GM23338 (cell line): ENCODE results near the gene TTC39B. TPM values are rescaled to one million over a fixed set of nuclear protein-coding genes. Genes with fewer than 3 reads are reported as not detected.
"Not testable (repeated sequence)": the region's sequence is repeated elsewhere in the genome, so short reads cannot be mapped to it uniquely, and the experiment has no call there.

Experiments
- ATAC-seq: fragments of 200-7000 bp; cut with Tn5 transposase; 3 replicates; pipeline ENCODE4 v1.9.1; 2020
- DNase-seq: peaks from one replicate; pipeline ENCODE4 v3.0.0-alpha.2; 2015; ENCODE audit warnings: low spot score
- H2AFZ ChIP-seq: fragments of 200-600 bp; sonication (generic); 2 replicates; pipeline ENCODE4 v1.8.0; 2016; ENCODE audit warnings: antibody characterized with exemption, mild to moderate bottlenecking, moderate library complexity
- H3F3A ChIP-seq: fragments of 200-600 bp; sonication (generic); replicated peaks from 2 replicates; pipeline ENCODE4 v1.8.0; 2017; ENCODE audit warnings: antibody characterized with exemption, mixed run types, low read depth
- H3K27ac ChIP-seq: fragments of 200-600 bp; sonication (generic); 2 replicates; pipeline ENCODE4 v1.6.1; 2016; ENCODE audit warnings: low read depth
- H3K27me3 ChIP-seq: fragments of 200-600 bp; sonication (generic); 2 replicates; pipeline ENCODE4 v1.8.0; 2016; ENCODE audit warnings: mild to moderate bottlenecking, mixed run types, moderate library complexity; ENCODE audit not compliant: insufficient read depth
- H3K36me3 ChIP-seq: fragments of 200-600 bp; sonication (generic); 2 replicates; pipeline ENCODE4 v1.8.0; 2016; ENCODE audit warnings: mild to moderate bottlenecking; ENCODE audit not compliant: insufficient read depth
- H3K4me1 ChIP-seq: fragments of 200-600 bp; sonication (generic); 2 replicates; pipeline ENCODE4 v1.8.0; 2016; ENCODE audit warnings: mild to moderate bottlenecking, moderate library complexity; ENCODE audit not compliant: insufficient read depth
- H3K4me2 ChIP-seq: fragments of 200-600 bp; sonication (generic); 2 replicates; pipeline ENCODE4 v1.7.1; 2017; ENCODE audit warnings: mixed run types
- H3K4me3 ChIP-seq: fragments of 200-600 bp; sonication (generic); 2 replicates; pipeline ENCODE4 v1.6.1; 2016; ENCODE audit warnings: mixed run types
- H3K79me2 ChIP-seq: fragments of 200-600 bp; sonication (generic); replicated peaks from 2 replicates; pipeline ENCODE4 v1.8.0; 2017; ENCODE audit warnings: mild to moderate bottlenecking; ENCODE audit not compliant: insufficient read depth
- H3K9me2 ChIP-seq: fragments of 200-600 bp; sonication (generic); 2 replicates; pipeline ENCODE4 v1.8.0; 2017; ENCODE audit not compliant: insufficient read depth
- H4K20me1 ChIP-seq: fragments of 200-600 bp; sonication (generic); replicated peaks from 2 replicates; pipeline ENCODE4 v1.8.0; 2017; ENCODE audit warnings: mild to moderate bottlenecking; ENCODE audit not compliant: insufficient read depth
- H3K27ac Mint-ChIP-seq: 2 replicates; pipeline ENCODE4 v1.8.0; 2020; ENCODE audit warnings: inconsistent platforms, mild to moderate bottlenecking, moderate library complexity, mixed read lengths
- H3K27me3 Mint-ChIP-seq: 3 replicates; pipeline ENCODE4 v1.8.0; 2022; ENCODE audit warnings: low read depth, mild to moderate bottlenecking, moderate library complexity, mixed read lengths, inconsistent platforms; ENCODE audit not compliant: insufficient read depth, poor library complexity
- H3K36me3 Mint-ChIP-seq: 3 replicates; pipeline ENCODE4 v1.8.0; 2021; ENCODE audit warnings: low read depth, mild to moderate bottlenecking, inconsistent platforms, moderate library complexity, mixed read lengths
- H3K4me1 Mint-ChIP-seq: 3 replicates; pipeline ENCODE4 v1.8.0; 2020; ENCODE audit warnings: mild to moderate bottlenecking, inconsistent platforms, mixed read lengths
- H3K4me3 Mint-ChIP-seq: 3 replicates; pipeline ENCODE4 v1.8.0; 2021; ENCODE audit warnings: moderate library complexity, mild to moderate bottlenecking, inconsistent platforms, mixed read lengths
- H3K9me3 Mint-ChIP-seq: 3 replicates; pipeline ENCODE4 v1.8.0; 2020; ENCODE audit warnings: moderate library complexity, mild to moderate bottlenecking, inconsistent platforms, mixed read lengths
- NANOG ChIP-seq: IDR thresholded peaks from 2 replicates; pipeline ENCODE4 v1.6.1; 2016; ENCODE audit warnings: antibody characterized with exemption, borderline replicate concordance
- REST ChIP-seq: IDR thresholded peaks from one replicate; pipeline ENCODE4 v1.6.1; 2018; ENCODE audit warnings: antibody characterized with exemption; ENCODE audit not compliant: unreplicated experiment
- polyA plus RNA-seq: library from polyadenylated mRNA; unstranded; fragments of >200 nt; fragmentation: Nextera tagmentation; extraction: Ambion mirVana; gene quantifications from 2 replicates; pipeline ENCODE4 v1.2.1, GENCODE V29; 2016
- total RNA-seq: library from RNA; depleted of rRNA; stranded (reverse); fragments of >200 nt; shearing (Covaris generic); gene quantifications from 2 replicates; pipeline ENCODE4 v1.2.3, GENCODE V29; 2014

The TTC39B gene
- total and polyA plus RNA-seq, 2 experiments from 2014 or later = 2.8 to 11.1 TPM

- H3K4me1 ChIP-seq = no peaks in the 10 kb centered on the region
- Mint-ChIP-seq H3K4me1 (peaks cover 3% of the 10 kb centered on the region; the same call in 2 of the 3 replicates), H3K27ac (no peak overlapping the region), H3K36me3 (peaks cover 20% of the 10 kb centered on the region; the same call in 2 of the 3 replicates), H3K4me3 (no peak overlapping the region), H3K9me3 (peaks cover 34% of the 10 kb centered on the region), H3K27me3 (peaks cover 4% of the 10 kb centered on the region)
- peaks cover 3% of the 10 kb centered on the region; the same call in 1 of the 2 replicates for H3K9me2 ChIP-seq
- H3K36me3 ChIP-seq = no peaks in the 10 kb centered on the region
- H4K20me1 ChIP-seq = no peaks in the 10 kb centered on the region
- H3K27me3 ChIP-seq = no peaks in the 10 kb centered on the region
- no peak overlapping the region for H2AFZ ChIP-seq
- no peaks in the 10 kb centered on the region for H3F3A ChIP-seq
- TF ChIP-seq REST (no peak), NANOG (no peak)
- H3K79me2 ChIP-seq = peaks cover 33% of the 10 kb centered on the region; the same call in 1 of the 2 replicates
- ATAC-seq (no peak), DNase-seq (no peak)
- H3K4me3 ChIP-seq = no peak overlapping the region
- no peak overlapping the region for H3K4me2 ChIP-seq
- H3K27ac ChIP-seq = no peak overlapping the region
Measured at GRCh38 chr9:15235658-15236057, 71.4 kb downstream of the TTC39B start.

GRCh38 chr9:15233941-15234490, 73.0 kb downstream of the TTC39B start:
- not testable (repeated sequence) for DNase-seq, H3K4me1 ChIP-seq, H3K4me3 Mint-ChIP-seq, H3K27ac Mint-ChIP-seq, H2AFZ ChIP-seq, H4K20me1 ChIP-seq, H3K4me2 ChIP-seq, H3K27ac ChIP-seq, ATAC-seq, H3K36me3 ChIP-seq, H3F3A ChIP-seq, H3K9me2 ChIP-seq, H3K4me3 ChIP-seq, H3K27me3 Mint-ChIP-seq, H3K4me1 Mint-ChIP-seq, H3K27me3 ChIP-seq
- H3K36me3 Mint-ChIP-seq = peaks cover 20% of the 10 kb centered on the region; the same call in 2 of the 3 replicates
- H3K9me3 Mint-ChIP-seq = peaks cover 34% of the 10 kb centered on the region
- peaks cover 32% of the 10 kb centered on the region; the same call in 1 of the 2 replicates for H3K79me2 ChIP-seq

GRCh38 chr9:15232706-15233280, 74.2 kb downstream of the TTC39B start:
- not testable (repeated sequence) for H3K4me1 Mint-ChIP-seq, H3K27me3 ChIP-seq, H3K4me3 Mint-ChIP-seq, H3K36me3 ChIP-seq, H3K9me2 ChIP-seq, H3K4me3 ChIP-seq, H3K27ac ChIP-seq, H3K4me1 ChIP-seq, H3K27ac Mint-ChIP-seq, H3F3A ChIP-seq, H3K4me2 ChIP-seq, H2AFZ ChIP-seq, H4K20me1 ChIP-seq, H3K27me3 Mint-ChIP-seq
- peak; percentile 25 for DNase-seq
- Mint-ChIP-seq H3K36me3 (peaks cover 20% of the 10 kb centered on the region; the same call in 2 of the 3 replicates), H3K9me3 (peaks cover 32% of the 10 kb centered on the region)
- peaks cover 21% of the 10 kb centered on the region; the same call in 1 of the 2 replicates for H3K79me2 ChIP-seq
- peak; percentile 42 for ATAC-seq
